Measurements from ENCODE around the gene HYI. TPM values are rescaled to one million over a fixed set of nuclear protein-coding genes. Genes with fewer than 3 reads are reported as not detected.

HYI gene
- total RNA-seq, 1 experiment from 2014 or later, result 30.3 TPM

Other genes starting within 250 kb of the HYI start
- gene TMEM125, start 183.9 kb downstream of the HYI start, total RNA-seq (2014; rRNA removed; shearing (Covaris generic)), result not detected in 2 replicates
- gene C1orf210, start 168.3 kb downstream of the HYI start, total RNA-seq (2014; rRNA removed; shearing (Covaris generic)), result not detected in 2 replicates
- gene TIE1, start 152.9 kb downstream of the HYI start, total RNA-seq (2014; rRNA removed; shearing (Covaris generic)), result 37.1 and 50.3 TPM in 2 replicates
- gene MPL, start 116.1 kb downstream of the HYI start, total RNA-seq (2014; rRNA removed; shearing (Covaris generic)), result 0.06 and 0.11 TPM in 2 replicates
- 331 and 356 TPM in 2 replicates for gene CDC20, start 95.0 kb downstream of the HYI start, total RNA-seq (2014; rRNA removed; shearing (Covaris generic))
- gene ELOVL1, start 85.9 kb downstream of the HYI start, total RNA-seq (2014; rRNA removed; shearing (Covaris generic)), result 42.6 and 59.0 TPM in 2 replicates
- 95.8 and 101 TPM in 2 replicates for gene MED8, start 64.1 kb downstream of the HYI start, total RNA-seq (2014; rRNA removed; shearing (Covaris generic))
- gene SZT2, start 64.0 kb downstream of the HYI start, total RNA-seq (2014; rRNA removed; shearing (Covaris generic)), result 10.6 and 16.7 TPM in 2 replicates
- gene PTPRF, start 77.0 kb upstream of the HYI start, total RNA-seq (2014; rRNA removed; shearing (Covaris generic)), result 21.4 and 29.4 TPM in 2 replicates
- gene KDM4A, start 196.2 kb upstream of the HYI start, total RNA-seq (2014; rRNA removed; shearing (Covaris generic)), result 17.6 and 20.3 TPM in 2 replicates